Measurements from ENCODE around the gene EFNA5.

EFNA5 gene

DNA sequence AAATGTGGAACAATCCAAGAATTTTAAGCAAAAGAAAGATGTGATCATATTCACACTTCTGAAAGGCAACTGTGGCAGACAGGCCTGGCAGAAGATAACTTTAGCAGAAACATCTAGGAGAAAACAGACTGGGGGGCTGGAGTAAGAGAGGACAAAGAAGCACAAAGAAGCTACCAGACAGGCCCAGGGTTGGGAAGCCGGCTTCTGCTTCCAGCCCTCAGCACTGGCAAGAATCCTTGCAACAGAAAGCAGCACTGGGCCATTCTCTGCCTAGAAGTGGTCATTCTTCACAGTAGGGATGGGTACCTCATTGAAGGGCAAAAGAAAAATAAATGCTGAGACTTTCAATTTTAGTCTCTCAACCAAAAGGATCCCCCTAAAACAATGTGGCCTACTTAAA lies 49.6 kb downstream of the EFNA5 start:
- no peak overlapping the region for H3K4me3 ChIP-seq (ENCODE audit: low read length)
- no peak overlapping the region for H3K27ac ChIP-seq (ENCODE audit: low read length)
- no peaks in the 10 kb centered on the region for H3K4me1 ChIP-seq (ENCODE audit: control insufficient read depth, insufficient read depth, low read length)
- H3K9me3 ChIP-seq (ENCODE audit: control insufficient read depth, insufficient read depth, low read length) = no peaks in the 10 kb centered on the region
- WGBS (ENCODE audit: insufficient coverage, insufficient read length) = no CpG with 5 or more reads among the region's 1 CpG
- H3K36me3 ChIP-seq (ENCODE audit: control insufficient read depth, insufficient read depth, low read length) = no peaks in the 10 kb centered on the region
- no peaks in the 10 kb centered on the region for H3K27me3 ChIP-seq (ENCODE audit: control insufficient read depth, insufficient read depth, low read length)
- no peak for DNase-seq (ENCODE audit: low read depth, low spot score)

DNA sequence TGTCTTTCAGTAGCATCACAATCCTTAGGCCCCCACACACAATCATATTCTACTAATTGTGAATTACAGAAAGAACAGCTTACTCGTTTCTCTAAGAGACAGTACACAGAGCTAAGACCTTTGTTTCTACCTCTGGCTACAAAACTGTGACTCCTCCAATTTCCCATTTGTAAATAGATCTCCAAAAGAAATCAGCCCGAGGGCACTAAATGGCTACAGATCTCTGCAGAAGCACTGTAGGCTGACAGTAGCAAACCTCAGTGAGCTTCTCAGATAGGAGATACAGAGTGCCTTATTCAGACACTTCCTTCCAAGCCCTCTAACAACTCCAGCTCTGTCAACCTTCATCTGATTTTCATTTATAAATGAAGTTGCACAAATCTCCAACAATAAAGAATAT lies 51.0 kb downstream of the EFNA5 start:
- no peak overlapping the region for H3K4me3 ChIP-seq (ENCODE audit: low read length)
- no peaks in the 10 kb centered on the region for H3K27me3 ChIP-seq (ENCODE audit: control insufficient read depth, insufficient read depth, low read length)
- H3K4me1 ChIP-seq (ENCODE audit: control insufficient read depth, insufficient read depth, low read length) = no peaks in the 10 kb centered on the region
- no peaks in the 10 kb centered on the region for H3K9me3 ChIP-seq (ENCODE audit: control insufficient read depth, insufficient read depth, low read length)
- WGBS (ENCODE audit: insufficient coverage, insufficient read length) = no CpG with 5 or more reads among the region's 2 CpGs
- H3K36me3 ChIP-seq (ENCODE audit: control insufficient read depth, insufficient read depth, low read length) = no peaks in the 10 kb centered on the region
- H3K27ac ChIP-seq (ENCODE audit: low read length) = no peak overlapping the region
- no peak for DNase-seq (ENCODE audit: low read depth, low spot score)

DNA sequence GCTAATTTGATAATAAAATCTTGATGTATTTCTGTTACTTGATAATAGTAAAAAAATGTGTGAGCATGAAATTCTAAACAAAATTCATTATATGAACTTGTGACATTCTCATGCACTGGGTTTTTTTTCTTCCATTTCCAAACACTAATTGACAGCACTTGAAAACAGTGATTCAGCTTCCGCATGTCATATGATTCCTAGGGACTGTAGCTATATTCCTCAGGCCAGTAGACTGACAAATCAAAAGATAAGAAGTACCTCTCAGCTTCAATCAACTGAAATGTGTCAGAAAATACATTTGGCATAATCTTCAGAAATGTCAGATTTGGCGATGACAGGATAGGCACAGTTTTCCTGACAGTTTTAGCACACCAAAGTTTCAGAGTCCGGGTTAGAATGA lies 52.5 kb downstream of the EFNA5 start:
- no CpG with 5 or more reads among the region's 3 CpGs for WGBS (ENCODE audit: insufficient coverage, insufficient read length)
- Histone ChIP-seq H3K27ac (ENCODE audit: low read length) (no peak overlapping the region), H3K27me3 (ENCODE audit: control insufficient read depth, insufficient read depth, low read length) (no peaks in the 10 kb centered on the region), H3K9me3 (ENCODE audit: control insufficient read depth, insufficient read depth, low read length) (no peaks in the 10 kb centered on the region), H3K4me3 (ENCODE audit: low read length) (no peak overlapping the region), H3K36me3 (ENCODE audit: control insufficient read depth, insufficient read depth, low read length) (no peaks in the 10 kb centered on the region), H3K4me1 (ENCODE audit: control insufficient read depth, insufficient read depth, low read length) (no peaks in the 10 kb centered on the region)
- DNase-seq (ENCODE audit: low read depth, low spot score) = no peak

DNA sequence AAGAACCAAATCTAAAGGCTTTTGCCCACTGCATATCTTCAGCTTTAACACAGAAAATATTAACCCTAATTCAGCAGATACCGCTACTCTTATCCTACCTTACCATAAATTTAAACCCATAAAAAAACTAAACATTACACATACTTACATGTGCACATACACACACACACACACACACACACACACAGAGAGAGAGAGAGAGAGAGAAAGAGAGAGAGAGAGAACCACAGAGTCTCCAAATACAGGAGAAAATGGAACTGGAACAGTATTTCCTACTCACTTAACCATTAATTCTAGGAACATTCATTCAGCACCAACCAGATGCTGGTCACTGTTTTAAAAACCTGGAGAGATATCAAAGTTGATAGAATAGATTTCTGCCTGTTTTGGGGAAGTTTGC lies 53.7 kb downstream of the EFNA5 start:
- no peaks in the 10 kb centered on the region for H3K9me3 ChIP-seq (ENCODE audit: control insufficient read depth, insufficient read depth, low read length)
- no peak overlapping the region for H3K4me3 ChIP-seq (ENCODE audit: low read length)
- no peaks in the 10 kb centered on the region for H3K27me3 ChIP-seq (ENCODE audit: control insufficient read depth, insufficient read depth, low read length)
- no peak overlapping the region for H3K27ac ChIP-seq (ENCODE audit: low read length)
- H3K4me1 ChIP-seq (ENCODE audit: control insufficient read depth, insufficient read depth, low read length) = no peaks in the 10 kb centered on the region
- no peak for DNase-seq (ENCODE audit: low read depth, low spot score)
- WGBS (ENCODE audit: insufficient coverage, insufficient read length) = 100% methylated on average over 1 of the region's 1 CpG
- no peaks in the 10 kb centered on the region for H3K36me3 ChIP-seq (ENCODE audit: control insufficient read depth, insufficient read depth, low read length)

DNA sequence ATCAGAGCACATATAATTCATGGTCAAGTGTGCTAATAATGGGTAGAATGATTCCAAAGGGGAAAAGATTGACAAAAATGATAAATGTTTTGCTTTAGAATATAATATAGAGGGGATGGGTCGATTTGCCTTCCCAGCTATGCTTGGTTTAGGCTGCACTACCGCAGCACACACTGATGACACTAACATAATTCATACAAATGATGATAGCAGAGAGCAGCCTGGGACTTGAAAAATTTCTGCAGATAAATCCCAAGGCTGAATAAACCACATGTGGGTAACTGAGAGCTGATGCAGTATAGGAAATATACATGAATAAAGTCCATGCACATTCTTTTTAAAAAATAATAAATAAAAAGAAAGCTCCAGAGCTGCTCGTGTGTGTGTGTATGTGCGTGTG lies 54.5 kb downstream of the EFNA5 start:
- Histone ChIP-seq H3K27me3 (ENCODE audit: control insufficient read depth, insufficient read depth, low read length) (no peaks in the 10 kb centered on the region), H3K36me3 (ENCODE audit: control insufficient read depth, insufficient read depth, low read length) (no peaks in the 10 kb centered on the region), H3K27ac (ENCODE audit: low read length) (no peak overlapping the region), H3K9me3 (ENCODE audit: control insufficient read depth, insufficient read depth, low read length) (no peaks in the 10 kb centered on the region), H3K4me1 (ENCODE audit: control insufficient read depth, insufficient read depth, low read length) (no peaks in the 10 kb centered on the region; the same call in 1 of the 2 replicates), H3K4me3 (ENCODE audit: low read length) (no peak overlapping the region)
- no peak for DNase-seq (ENCODE audit: low read depth, low spot score)
- WGBS (ENCODE audit: insufficient coverage, insufficient read length) = no CpG with 5 or more reads among the region's 4 CpGs

DNA sequence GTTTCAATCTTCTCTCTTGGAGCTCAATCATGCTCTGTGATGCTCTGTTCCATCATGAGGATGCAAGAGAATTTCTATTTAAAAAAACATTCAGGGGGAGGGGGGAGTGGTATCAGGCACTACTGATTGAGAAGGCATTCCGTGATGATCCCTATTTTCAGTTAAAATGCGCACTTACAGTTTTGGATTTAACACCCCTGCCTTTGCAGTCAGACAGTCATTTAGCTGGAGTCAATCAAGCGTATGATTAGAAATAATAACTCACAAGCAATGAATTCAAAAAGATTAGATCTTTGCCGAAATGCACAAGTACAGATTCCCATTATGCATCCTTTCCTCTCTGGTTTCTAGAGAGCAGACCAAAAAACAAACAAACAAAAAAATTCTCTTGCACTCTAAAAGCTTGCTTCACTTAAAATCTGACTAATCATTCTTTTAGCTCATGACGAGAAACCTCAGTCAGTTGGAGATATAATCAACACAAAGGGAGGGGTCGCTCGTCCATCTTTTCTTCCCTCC lies 55.4 kb downstream of the EFNA5 start:
- H3K4me1 ChIP-seq (ENCODE audit: control insufficient read depth, insufficient read depth, low read length) = no peaks in the 10 kb centered on the region; the same call in 1 of the 2 replicates
- no peaks in the 10 kb centered on the region for H3K9me3 ChIP-seq (ENCODE audit: control insufficient read depth, insufficient read depth, low read length)
- no peaks in the 10 kb centered on the region for H3K36me3 ChIP-seq (ENCODE audit: control insufficient read depth, insufficient read depth, low read length)
- DNase-seq (ENCODE audit: low read depth, low spot score) = no peak
- H3K27me3 ChIP-seq (ENCODE audit: control insufficient read depth, insufficient read depth, low read length) = no peaks in the 10 kb centered on the region
- no peak overlapping the region for H3K4me3 ChIP-seq (ENCODE audit: low read length)
- no CpG with 5 or more reads among the region's 7 CpGs for WGBS (ENCODE audit: insufficient coverage, insufficient read length)
- H3K27ac ChIP-seq (ENCODE audit: low read length) = no peak overlapping the region

GRCh38 chr5:107612541-107612940 lies 58.2 kb downstream of the EFNA5 start:
- Histone ChIP-seq H3K4me3 (ENCODE audit: low read length) (no peak overlapping the region), H3K4me1 (ENCODE audit: control insufficient read depth, insufficient read depth, low read length) (no peaks in the 10 kb centered on the region; the same call in 1 of the 2 replicates), H3K9me3 (ENCODE audit: control insufficient read depth, insufficient read depth, low read length) (no peaks in the 10 kb centered on the region), H3K27me3 (ENCODE audit: control insufficient read depth, insufficient read depth, low read length) (no peaks in the 10 kb centered on the region), H3K36me3 (ENCODE audit: control insufficient read depth, insufficient read depth, low read length) (no peaks in the 10 kb centered on the region), H3K27ac (ENCODE audit: low read length) (no peak overlapping the region)
- no CpG with 5 or more reads among the region's 1 CpG for WGBS (ENCODE audit: insufficient coverage, insufficient read length)
- no peak for DNase-seq (ENCODE audit: low read depth, low spot score)

DNA sequence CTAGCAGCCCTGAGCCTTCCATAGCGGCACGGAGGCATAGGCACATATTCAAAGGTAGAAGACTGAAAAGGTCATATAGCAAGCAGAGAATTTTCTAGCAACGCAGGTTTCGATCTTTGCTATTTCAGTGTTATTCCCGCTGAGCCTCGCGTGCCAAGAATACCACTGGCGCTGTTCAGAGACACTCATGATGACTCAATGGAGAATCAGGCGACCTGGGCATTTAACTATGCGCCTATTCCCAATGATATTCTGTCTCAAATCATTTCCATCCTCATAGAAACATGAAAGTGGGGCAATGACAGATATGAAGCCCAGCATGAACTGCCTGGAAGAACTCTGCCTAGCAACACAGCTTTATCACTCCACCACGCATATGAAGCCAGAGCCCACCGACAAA lies 59.9 kb downstream of the EFNA5 start:
- no peaks in the 10 kb centered on the region for H3K27me3 ChIP-seq (ENCODE audit: control insufficient read depth, insufficient read depth, low read length)
- WGBS (ENCODE audit: insufficient coverage, insufficient read length) = no CpG with 5 or more reads among the region's 12 CpGs
- H3K4me1 ChIP-seq (ENCODE audit: control insufficient read depth, insufficient read depth, low read length) = no peaks in the 10 kb centered on the region; the same call in 1 of the 2 replicates
- DNase-seq (ENCODE audit: low read depth, low spot score) = no peak
- no peak overlapping the region for H3K27ac ChIP-seq (ENCODE audit: low read length)
- H3K9me3 ChIP-seq (ENCODE audit: control insufficient read depth, insufficient read depth, low read length) = no peaks in the 10 kb centered on the region
- no peak overlapping the region for H3K4me3 ChIP-seq (ENCODE audit: low read length)
- H3K36me3 ChIP-seq (ENCODE audit: control insufficient read depth, insufficient read depth, low read length) = no peaks in the 10 kb centered on the region

DNA sequence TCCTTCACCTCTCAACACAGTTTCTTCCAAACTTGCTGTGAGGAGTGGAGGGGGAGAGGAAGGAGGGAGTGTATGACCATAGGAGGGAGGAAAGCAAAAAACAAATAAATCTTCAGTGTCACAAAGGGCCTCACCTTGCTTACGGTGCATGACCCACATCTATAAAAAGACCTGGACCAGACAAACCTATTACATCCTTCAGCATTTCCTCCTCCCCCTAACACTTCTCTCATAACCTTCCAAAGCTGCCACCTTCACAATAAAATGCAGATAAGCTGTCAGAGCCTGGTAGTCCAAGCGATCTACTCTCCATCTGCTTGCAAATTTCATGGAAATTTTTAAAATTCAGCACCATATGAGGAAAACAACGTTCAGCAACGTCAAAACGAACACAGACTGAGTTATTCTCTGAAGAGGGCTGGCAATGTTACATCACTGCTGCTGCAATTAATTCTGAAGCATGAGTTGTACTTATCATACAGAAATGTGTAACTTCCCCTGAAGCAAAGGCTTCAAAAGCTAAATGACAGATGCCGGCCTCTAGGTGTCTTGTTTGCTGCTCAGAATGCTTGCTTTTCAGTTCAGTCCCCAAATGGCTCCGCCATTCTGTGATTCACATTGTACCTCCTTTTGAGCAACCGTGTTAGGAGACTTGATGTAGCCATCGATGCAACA lies 62.9 kb downstream of the EFNA5 start:
- H3K27me3 ChIP-seq (ENCODE audit: control insufficient read depth, insufficient read depth, low read length) = no peaks in the 10 kb centered on the region
- no peak for DNase-seq (ENCODE audit: low read depth, low spot score)
- no CpG with 5 or more reads among the region's 9 CpGs for WGBS (ENCODE audit: insufficient coverage, insufficient read length)
- H3K36me3 ChIP-seq (ENCODE audit: control insufficient read depth, insufficient read depth, low read length) = no peaks in the 10 kb centered on the region
- H3K4me1 ChIP-seq (ENCODE audit: control insufficient read depth, insufficient read depth, low read length) = peaks cover 2% of the 10 kb centered on the region; the same call in 1 of the 2 replicates
- no peak overlapping the region for H3K4me3 ChIP-seq (ENCODE audit: low read length)
- H3K27ac ChIP-seq (ENCODE audit: low read length) = no peak overlapping the region
- H3K9me3 ChIP-seq (ENCODE audit: control insufficient read depth, insufficient read depth, low read length) = no peaks in the 10 kb centered on the region

DNA sequence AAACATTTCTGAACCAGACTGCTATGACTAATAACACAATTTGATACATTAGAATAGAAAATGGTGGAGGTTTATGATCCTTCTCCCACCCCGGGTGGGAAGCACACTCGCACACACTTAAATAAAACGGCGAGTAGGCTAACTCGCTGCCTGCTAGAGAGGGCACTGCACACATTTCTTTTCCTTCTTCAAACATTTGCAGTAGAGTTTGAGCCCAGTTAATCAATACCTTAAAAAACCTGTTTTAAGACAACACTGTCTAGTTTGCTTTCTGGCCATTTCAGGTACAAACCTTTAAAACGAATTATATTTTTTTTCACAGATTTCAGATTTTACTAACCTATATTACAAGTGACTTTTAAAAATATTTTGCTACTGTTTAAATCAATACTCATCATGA lies 63.5 kb downstream of the EFNA5 start:
- Histone ChIP-seq H3K36me3 (ENCODE audit: control insufficient read depth, insufficient read depth, low read length) (no peaks in the 10 kb centered on the region), H3K27ac (ENCODE audit: low read length) (no peak overlapping the region), H3K27me3 (ENCODE audit: control insufficient read depth, insufficient read depth, low read length) (no peaks in the 10 kb centered on the region), H3K4me1 (ENCODE audit: control insufficient read depth, insufficient read depth, low read length) (peaks cover 2% of the 10 kb centered on the region; the same call in 1 of the 2 replicates), H3K4me3 (ENCODE audit: low read length) (no peak overlapping the region), H3K9me3 (ENCODE audit: control insufficient read depth, insufficient read depth, low read length) (no peaks in the 10 kb centered on the region)
- 100% methylated on average over 1 of the region's 6 CpGs for WGBS (ENCODE audit: insufficient coverage, insufficient read length)
- DNase-seq (ENCODE audit: low read depth, low spot score) = no peak

DNA sequence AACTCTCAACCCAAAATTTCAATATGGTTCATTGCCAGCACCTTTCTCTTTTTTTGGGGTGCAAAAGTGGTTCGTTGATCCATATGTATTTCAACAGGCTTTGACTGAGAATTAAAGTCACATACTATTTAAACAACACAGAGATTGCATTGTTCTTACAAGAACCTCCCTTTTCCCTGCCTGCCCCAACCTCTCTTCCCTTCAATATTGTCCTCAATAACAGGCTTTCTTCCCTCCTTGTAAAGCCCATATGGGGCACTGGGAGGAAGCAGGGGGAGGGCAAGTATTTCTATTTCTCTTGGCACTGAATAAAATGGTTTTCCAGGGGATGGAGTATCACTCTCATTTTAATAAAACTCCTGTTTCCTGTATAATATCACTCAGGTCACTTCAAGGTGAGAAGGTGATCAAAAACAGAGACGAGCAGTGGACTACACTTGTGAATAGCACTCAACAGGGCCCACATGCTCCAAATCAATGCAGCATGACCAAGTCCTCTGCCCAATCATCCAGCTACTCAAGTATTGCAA lies 65.1 kb downstream of the EFNA5 start:
- H3K27me3 ChIP-seq (ENCODE audit: control insufficient read depth, insufficient read depth, low read length) = no peaks in the 10 kb centered on the region
- no CpG with 5 or more reads among the region's 2 CpGs for WGBS (ENCODE audit: insufficient coverage, insufficient read length)
- no peaks in the 10 kb centered on the region for H3K36me3 ChIP-seq (ENCODE audit: control insufficient read depth, insufficient read depth, low read length)
- no peaks in the 10 kb centered on the region for H3K9me3 ChIP-seq (ENCODE audit: control insufficient read depth, insufficient read depth, low read length)
- no peak overlapping the region for H3K4me3 ChIP-seq (ENCODE audit: low read length)
- H3K27ac ChIP-seq (ENCODE audit: low read length) = no peak overlapping the region
- no peak for DNase-seq (ENCODE audit: low read depth, low spot score)
- H3K4me1 ChIP-seq (ENCODE audit: control insufficient read depth, insufficient read depth, low read length) = peaks cover 2% of the 10 kb centered on the region; the same call in 1 of the 2 replicates
